NCI-H128 (cell line): Measurements from ENCODE around the gene DRGX.

Source experiments
- DNase-seq: peaks from one replicate; lab custom pipeline; 2025; ENCODE audit not compliant: unreplicated experiment; lab: John Stamatoyannopoulos, UW

The DRGX gene

GRCh38 chr10:49363309-49364031 is 32.4 kb downstream of the DRGX start:
- no peak for DNase-seq

- no peak for DNase-seq
Measured at GRCh38 chr10:49362596-49363260, 33.2 kb downstream of the DRGX start.

GRCh38 chr10:49361735-49362568 is 33.9 kb downstream of the DRGX start:
- no peak for DNase-seq

- DNase-seq, result no peak
Measured at GRCh38 chr10:49361178-49361554, 34.7 kb downstream of the DRGX start.

- no peak for DNase-seq
Measured at GRCh38 chr10:49360271-49361177, 35.4 kb downstream of the DRGX start.

- DNase-seq, result no peak
Measured at GRCh38 chr10:49359349-49360270, 36.3 kb downstream of the DRGX start.

- no peak for DNase-seq
Measured at GRCh38 chr10:49357910-49358309, 38.0 kb downstream of the DRGX start.

GRCh38 chr10:49356944-49357343 is 38.9 kb downstream of the DRGX start:
- no peak for DNase-seq

GRCh38 chr10:49356181-49356580 is 39.7 kb downstream of the DRGX start:
- no peak for DNase-seq

GRCh38 chr10:49355221-49355620 is 40.7 kb downstream of the DRGX start:
- DNase-seq, result no peak

GRCh38 chr10:49354593-49354992 is 41.3 kb downstream of the DRGX start:
- no peak for DNase-seq

- DNase-seq, result no peak
Measured at GRCh38 chr10:49353895-49354566, 41.9 kb downstream of the DRGX start.

- DNase-seq, result no peak
Measured at GRCh38 chr10:49353026-49353894, 42.6 kb downstream of the DRGX start.

GRCh38 chr10:49352323-49352722 is 43.6 kb downstream of the DRGX start:
- no peak for DNase-seq

GRCh38 chr10:49351669-49352068 is 44.2 kb downstream of the DRGX start:
- no peak for DNase-seq

GRCh38 chr10:49350846-49351532 is 44.9 kb downstream of the DRGX start:
- DNase-seq, result no peak

GRCh38 chr10:49350138-49350537 is 45.8 kb downstream of the DRGX start:
- DNase-seq, result no peak

GRCh38 chr10:49349390-49349789 is 46.5 kb downstream of the DRGX start:
- no peak for DNase-seq
